Measurements from ENCODE around the gene DPH7.
"Not testable (repeated sequence)": the region's sequence is repeated elsewhere in the genome, so short reads cannot be mapped to it uniquely, and the experiment has no call there.

Gene DPH7

DNA sequence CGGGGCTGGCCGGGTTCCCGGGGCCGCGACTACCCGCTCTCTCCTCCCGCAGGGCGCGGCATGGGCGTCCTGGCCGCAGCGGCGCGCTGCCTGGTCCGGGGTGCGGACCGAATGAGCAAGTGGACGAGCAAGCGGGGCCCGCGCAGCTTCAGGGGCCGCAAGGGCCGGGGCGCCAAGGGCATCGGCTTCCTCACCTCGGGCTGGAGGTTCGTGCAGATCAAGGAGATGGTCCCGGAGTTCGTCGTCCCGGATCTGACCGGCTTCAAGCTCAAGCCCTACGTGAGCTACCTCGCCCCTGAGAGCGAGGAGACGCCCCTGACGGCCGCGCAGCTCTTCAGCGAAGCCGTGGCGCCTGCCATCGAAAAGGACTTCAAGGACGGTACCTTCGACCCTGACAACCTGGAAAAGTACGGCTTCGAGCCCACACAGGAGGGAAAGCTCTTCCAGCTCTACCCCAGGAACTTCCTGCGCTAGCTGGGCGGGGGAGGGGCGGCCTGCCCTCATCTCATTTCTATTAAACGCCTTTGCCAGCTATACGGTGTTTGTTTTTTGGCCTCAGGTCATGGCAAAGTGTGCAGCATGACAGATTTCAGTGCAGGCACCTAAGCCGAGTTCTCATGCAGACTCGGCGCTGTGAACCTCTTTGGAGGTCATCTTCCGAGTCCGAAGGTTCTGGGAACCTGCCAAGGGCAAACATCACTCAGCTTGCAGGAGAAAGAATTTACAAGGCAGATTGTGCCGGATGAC is 26.5 kb downstream of the DPH7 start:
- peak overlapping the region; percentile 84 for H3K4me3 ChIP-seq (ENCODE audit: low read depth, low read length)
- DNase-seq (ENCODE audit: low read depth): no peak

DNA sequence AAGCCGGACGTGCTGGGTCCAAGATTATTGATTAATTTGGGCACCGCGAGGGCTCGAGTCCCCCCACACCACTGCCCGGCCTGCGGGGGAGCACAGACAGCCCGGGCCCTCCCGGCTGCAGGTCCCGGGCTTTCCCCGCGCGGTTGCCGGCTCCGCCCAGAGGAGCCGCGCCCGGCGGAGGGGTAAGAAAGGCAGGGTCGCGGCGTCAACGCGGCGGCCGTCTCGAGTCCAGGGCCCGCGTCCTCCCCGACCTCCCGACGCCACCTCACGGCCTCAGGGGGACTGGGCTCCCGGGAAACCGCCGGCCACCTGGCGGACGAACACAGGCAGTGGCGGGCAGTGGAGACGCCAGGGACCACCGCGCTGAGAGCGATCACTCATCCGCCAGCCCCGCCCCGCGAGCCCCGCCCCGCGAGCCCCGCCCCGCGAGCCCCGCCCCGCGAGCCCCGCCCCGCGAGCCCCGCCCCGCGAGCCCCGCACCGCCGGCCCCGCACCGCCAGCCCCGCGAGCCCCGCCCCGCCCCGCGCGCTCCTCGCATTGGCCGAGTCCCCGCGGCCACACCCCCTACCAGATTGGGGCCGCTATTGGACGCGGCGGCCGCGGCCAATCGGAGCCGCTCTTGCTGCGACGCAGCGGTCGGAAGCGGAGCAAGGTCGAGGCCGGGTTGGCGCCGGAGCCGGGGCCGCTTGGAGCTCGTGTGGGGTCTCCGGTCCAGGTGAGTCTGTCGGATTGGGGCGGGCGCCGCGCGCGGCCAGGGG is 27.3 kb downstream of the DPH7 start, which contains the start of gene MRPL41:
TSS of gene MRPL41 (plus strand) at position 616 of the 758 bp plus-strand sequence. CDS start 203 bp downstream, outside the sequence.
- peak within 1 kb of the TSS; percentile 84 for H3K4me3 ChIP-seq (ENCODE audit: low read depth, low read length)
- peak; percentile 52 for DNase-seq (ENCODE audit: low read depth)

GRCh38 chr9:137550958-137551263 is 27.8 kb downstream of the DPH7 start:
- not testable (repeated sequence) for DNase-seq (ENCODE audit: low read depth)
- peak overlapping the region; percentile 70 for H3K4me3 ChIP-seq (ENCODE audit: low read depth, low read length)

DNA sequence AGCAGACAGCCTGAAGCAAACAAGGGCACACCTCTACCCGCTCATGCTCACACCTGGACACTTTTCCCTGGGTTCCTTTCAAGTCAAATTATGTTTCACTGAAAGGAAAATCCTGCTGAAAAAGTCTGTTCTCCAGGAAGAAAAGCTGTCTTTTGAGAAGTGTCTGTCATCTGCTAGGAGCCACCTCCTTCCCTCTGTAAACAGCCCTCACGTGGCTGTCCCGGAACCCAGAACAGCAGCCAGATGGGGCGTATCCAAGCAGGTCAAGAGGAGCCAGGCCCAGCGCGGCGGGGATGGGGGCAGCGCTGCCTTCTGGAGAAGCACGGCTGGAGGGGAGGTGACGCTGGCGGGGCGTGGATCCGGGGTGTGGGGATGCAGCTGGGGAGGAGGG is 28.5 kb downstream of the DPH7 start, which contains the start of gene PNPLA7:
TSS of gene PNPLA7 (minus strand) at position 172 of the 391 bp plus-strand sequence. CDS start 205 bp downstream, outside the sequence.
- DNase-seq (ENCODE audit: low read depth): no peak

DNA sequence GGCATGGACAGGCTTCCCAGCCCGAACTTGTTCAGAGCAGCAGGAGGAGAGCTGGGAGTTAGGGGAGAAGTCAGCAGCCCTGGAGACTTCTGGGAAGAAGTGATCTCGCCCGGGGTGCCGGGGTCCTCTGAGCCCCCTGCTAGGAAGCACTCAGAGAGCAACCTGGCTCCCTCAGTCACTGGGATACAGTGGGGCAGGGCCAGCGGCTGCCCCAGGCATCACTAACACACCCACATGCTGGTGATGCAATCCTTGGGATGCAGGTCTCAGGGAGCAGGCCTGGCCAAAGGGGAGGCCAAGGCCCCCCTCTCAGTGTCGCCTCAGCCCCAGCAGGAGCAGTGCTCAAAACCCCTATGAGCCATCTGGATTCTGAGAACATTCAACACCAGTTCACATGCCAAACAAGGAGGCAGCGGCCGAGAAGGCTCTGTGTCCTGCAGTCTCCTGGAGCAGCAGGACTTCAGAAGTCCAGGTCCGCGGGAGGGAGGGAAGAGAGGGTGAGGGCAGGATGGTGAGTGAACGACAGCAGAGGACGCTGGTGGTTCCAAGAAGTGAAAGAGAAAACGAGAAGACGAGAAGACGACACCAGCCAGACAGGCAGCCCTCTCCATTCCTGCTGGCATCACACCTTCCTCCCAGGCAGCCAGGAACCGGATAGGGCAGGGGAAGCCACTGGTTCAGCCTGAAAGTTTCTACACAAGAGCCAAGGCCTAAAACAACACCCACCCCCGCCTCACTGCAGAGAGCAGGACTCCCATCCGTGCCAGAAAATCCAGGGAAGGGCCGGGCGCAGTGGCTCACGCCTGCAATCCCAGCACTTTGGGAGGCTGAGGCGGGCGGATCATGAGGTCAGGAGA is 30.8 kb downstream of the DPH7 start:
- no peak for DNase-seq (ENCODE audit: low read depth)
- no peak overlapping the region for H3K4me3 ChIP-seq (ENCODE audit: low read depth, low read length)

More for the DNA sequence above, 28.5 kb downstream of the DPH7 start, which contains the start of gene PNPLA7:
- H3K4me3 ChIP-seq (ENCODE audit: low read depth, low read length): peak within 1 kb of the TSS; percentile 70

GRCh38 chr9:137545123-137545522 is 33.6 kb downstream of the DPH7 start:
- peak; percentile 27 for DNase-seq (ENCODE audit: low read depth)

DNA sequence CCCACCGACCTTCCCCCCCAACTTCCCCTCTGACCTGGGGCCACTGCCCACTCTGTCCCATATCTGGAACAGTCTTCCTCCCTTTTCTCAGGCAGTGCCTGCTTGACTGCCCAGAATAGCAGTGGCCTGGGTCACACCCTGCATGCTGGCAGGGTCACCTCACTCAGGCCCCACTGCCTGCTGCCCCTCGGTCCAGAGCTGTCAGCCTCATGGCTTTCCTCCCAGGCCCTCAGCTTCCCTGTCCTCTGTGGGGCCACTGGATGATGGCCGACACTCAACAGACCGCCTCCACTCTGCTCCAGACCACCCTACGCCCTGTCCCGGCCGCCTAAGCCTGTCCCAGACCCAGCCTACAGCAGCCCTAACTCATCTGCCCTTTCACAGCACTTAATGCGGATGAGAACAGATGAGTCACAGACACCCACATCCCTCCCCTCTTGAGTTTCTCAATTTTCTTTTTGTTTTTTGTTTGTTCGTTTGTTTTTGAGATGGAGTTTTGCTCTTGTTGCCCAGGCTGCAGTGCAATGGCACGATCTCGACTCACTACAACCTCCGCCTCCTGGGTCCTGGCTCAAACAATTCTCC is 34.5 kb downstream of the DPH7 start:
- H3K4me3 ChIP-seq (ENCODE audit: low read depth, low read length): no peak overlapping the region
- DNase-seq (ENCODE audit: low read depth): no peak

More at GRCh38 chr9:137545123-137545522, 33.6 kb downstream of the DPH7 start:
- no peak overlapping the region for H3K4me3 ChIP-seq (ENCODE audit: low read depth, low read length)

DNA sequence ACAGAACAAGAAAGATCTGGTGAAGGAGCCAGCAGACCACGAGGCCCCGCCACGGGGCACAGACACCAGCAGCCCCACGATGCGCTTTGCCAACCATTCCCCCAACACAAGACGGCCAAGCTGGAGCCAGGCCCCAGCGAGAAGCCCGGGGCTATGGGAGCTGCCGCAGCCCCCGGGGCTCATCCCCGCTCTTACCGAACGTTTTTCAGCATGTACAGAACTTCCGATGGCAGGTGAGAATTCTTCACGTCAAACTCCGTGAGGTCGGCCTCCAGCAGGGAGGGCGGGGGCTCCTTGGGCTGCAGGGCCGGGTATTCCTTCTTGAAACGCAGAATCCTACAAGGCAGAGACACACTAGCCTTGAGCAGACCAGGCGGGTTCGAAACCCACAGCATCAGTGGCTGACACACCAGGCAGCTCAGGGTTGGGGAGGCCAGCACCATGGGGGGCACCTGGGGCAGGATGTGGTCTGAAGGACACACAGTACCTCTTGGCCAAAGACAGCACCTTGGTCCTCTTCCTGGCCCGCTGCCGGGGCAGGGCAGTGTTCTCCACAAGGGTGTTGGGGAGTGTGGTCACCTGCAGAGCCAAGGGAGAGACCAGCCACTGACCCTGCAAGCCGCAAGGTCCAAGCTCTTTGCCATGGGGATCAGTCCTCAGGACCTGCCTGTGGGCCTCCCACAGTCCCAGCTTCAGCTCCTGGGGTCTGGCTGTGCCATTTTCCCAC is 35.3 kb downstream of the DPH7 start:
- DNase-seq (ENCODE audit: low read depth): no peak
- no peak overlapping the region for H3K4me3 ChIP-seq (ENCODE audit: low read depth, low read length)

DNA sequence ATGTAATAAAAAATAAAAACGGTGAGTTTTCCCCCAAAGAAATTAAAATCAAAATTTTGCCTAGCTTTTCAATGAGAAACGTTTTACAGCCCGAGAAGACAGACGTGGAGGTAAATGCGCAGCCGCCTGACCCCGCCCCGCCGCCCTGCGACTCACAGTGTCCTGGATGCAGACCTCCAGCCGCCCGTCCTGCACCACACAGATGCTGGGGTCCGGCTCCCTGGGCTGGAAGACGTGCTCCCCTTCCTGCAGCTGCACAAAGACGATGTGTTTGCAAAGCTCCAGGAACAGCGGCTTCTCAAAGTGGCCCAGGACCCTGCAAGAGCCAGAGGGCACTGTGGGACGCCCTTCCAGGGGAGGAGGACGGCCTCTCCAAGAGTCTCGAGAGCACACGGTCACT is 36.2 kb downstream of the DPH7 start:
- no peak overlapping the region for H3K4me3 ChIP-seq (ENCODE audit: low read depth, low read length)
- DNase-seq (ENCODE audit: low read depth): no peak

GRCh38 chr9:137540536-137540935 is 38.2 kb downstream of the DPH7 start:
- no peak for DNase-seq (ENCODE audit: low read depth)
- H3K4me3 ChIP-seq (ENCODE audit: low read depth, low read length): no peak overlapping the region

GRCh38 chr9:137538058-137538457 is 40.7 kb downstream of the DPH7 start:
- DNase-seq (ENCODE audit: low read depth): no peak
- no peak overlapping the region for H3K4me3 ChIP-seq (ENCODE audit: low read depth, low read length)

GRCh38 chr9:137536594-137537131 is 42.1 kb downstream of the DPH7 start:
- H3K4me3 ChIP-seq (ENCODE audit: low read depth, low read length); DNase-seq (ENCODE audit: low read depth): not testable (repeated sequence)

DNA sequence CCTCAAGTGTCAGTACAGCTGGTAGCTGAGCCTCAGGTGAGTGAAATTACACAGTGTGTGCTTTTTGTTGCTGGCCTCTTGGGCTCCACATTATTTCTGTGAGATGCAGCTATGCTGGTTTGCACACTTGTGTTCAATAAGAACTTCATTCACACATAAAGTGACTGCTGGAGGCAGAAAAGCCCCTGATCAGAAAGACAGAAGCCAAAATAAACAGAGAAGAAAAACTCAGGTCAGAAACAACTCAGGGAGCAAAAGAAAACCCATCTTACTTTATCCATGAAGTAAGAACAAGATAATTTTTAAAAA is 43.7 kb downstream of the DPH7 start:
- no peak overlapping the region for H3K4me3 ChIP-seq (ENCODE audit: low read depth, low read length)
- no peak for DNase-seq (ENCODE audit: low read depth)

DNA sequence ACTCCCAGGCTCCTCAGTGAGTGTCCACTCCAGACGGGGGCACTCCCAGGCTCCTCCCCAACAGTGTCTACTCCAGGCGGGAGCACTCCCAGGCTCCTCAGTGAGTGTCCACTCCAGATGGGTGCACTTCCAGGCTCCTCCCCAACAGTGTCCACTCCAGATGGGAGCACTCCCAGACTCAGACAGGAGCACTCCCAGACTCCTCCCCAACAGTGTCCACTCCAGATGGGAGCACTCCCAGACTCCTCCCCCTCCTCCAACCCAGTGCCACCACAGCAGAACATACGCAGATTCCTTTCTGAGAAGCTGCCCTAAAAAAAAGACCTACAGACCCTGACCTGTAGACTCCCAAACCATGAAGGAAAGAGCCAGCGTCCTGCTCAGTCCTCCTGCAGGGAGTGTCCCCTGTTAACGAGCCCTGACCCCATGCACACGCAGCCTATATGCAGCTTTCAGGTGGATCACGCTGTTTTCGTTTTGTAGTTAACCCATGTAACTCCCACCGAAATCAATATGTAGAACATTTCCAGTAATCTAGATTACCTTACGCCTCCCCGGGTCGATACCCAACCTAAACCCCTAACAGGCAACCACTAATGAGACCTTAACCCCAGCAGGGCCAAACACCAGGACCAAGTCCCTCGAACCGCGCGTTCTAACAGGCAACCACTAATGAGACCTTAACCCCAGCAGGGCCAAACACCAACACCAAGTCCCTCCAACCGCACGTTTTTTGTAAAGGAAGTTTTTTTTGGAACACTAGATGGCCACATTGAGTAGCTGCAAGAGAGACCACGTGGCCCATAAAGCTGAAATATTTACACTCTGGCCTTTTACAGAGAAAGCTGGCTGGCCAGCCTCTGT is 44.2 kb downstream of the DPH7 start:
- no peak overlapping the region for H3K4me3 ChIP-seq (ENCODE audit: low read depth, low read length)
- no peak for DNase-seq (ENCODE audit: low read depth)

DNA sequence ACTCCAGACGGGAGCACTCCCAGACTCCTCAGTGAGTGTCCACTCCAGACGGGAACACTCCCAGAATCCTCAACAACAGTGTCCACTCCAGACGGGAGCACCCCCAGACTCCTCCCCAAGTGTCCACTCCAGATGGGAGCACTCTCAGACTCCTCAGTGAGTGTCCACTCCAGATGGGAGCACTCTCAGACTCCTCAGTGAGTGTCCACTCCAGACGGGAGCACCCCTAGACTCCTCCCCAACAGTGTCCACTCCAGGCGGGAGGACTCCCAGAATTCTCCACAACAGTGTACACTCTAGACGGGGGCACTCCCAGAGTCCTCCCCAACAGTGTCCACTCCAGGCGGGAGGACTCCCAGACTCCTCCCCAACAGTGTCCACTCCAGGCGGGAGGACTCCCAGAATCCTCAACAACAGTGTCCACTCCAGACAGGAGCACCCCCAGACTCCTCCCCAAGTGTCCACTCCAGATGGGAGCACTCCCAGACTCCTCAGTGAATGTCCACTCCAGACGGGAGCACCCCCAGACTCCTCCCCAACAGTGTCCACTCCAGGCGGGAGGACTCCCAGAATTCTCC is 45.7 kb downstream of the DPH7 start:
- not testable (repeated sequence) for DNase-seq (ENCODE audit: low read depth); H3K4me3 ChIP-seq (ENCODE audit: low read depth, low read length)

DNA sequence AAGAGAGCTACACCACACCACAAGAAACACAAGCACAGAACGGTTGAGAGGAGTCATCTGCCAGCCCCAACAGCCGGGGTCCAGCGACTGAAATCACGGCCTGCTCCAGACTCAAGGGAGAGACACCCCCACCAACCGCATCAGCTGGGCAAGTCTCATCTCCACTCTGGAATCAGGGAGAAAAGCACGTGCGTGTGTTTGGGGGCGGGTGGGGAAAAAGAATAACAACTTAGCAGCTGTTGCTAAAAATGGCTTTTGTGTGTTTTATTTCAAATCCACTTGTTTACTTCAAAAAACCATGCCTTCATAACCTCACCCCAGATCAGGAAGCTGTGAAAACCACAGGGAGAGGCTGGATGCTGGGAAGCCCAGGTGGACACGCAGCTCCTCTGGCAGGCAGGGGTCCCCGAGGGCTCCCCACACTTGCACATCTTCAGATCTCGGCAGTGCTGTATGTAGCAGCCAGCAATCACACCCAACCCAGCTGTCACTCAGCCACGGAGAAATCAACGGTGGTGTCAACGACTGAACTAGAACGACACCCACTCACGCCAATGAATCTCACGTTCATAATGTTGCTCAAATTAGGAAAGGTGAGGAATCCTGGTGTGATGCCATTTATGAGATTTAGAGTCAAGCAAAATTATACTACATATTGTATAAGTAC is 47.5 kb downstream of the DPH7 start:
- H3K4me3 ChIP-seq (ENCODE audit: low read depth, low read length): no peak overlapping the region
- DNase-seq (ENCODE audit: low read depth): no peak

GRCh38 chr9:137530331-137530730 is 48.4 kb downstream of the DPH7 start:
- no peak for DNase-seq (ENCODE audit: low read depth)
- H3K4me3 ChIP-seq (ENCODE audit: low read depth, low read length): no peak overlapping the region

Data from skeletal muscle cell (primary cell).